A549 (cell line): ENCODE measurements around the gene HNF4A.

ENCODE experiments used
- MAFK ChIP-seq: fragments of 450-650 bp; IDR thresholded peaks from 2 replicates; pipeline ENCODE4 v1.6.1; 2014; ENCODE audit not compliant: partially characterized antibody
- MYC ChIP-seq: IDR thresholded peaks from 2 replicates; pipeline ENCODE4 v1.6.1; 2012; ENCODE audit warnings: mild to moderate bottlenecking, inconsistent platforms, low read length, improper control_type of control experiment, borderline replicate concordance
- POLR2AphosphoS2 ChIP-seq: conservative IDR thresholded peaks from 2 replicates; pipeline ENCODE4 v1.6.1; 2012; ENCODE audit warnings: low read length, improper control_type of control experiment, inconsistent platforms
- ZFP36 ChIP-seq: fragments of 450-650 bp; IDR thresholded peaks from 2 replicates; pipeline ENCODE4 v1.6.1; 2014; ENCODE audit warnings: borderline replicate concordance; ENCODE audit not compliant: partially characterized antibody
- TF ChIP-seq, protein P1 (sequence below): fragments of >200 bp; sonication (Bioruptor Twin); formaldehyde crosslinking; IDR thresholded peaks from 3 replicates; pipeline ENCODE4 v1.5.1; 2016
- TF ChIP-seq, protein P2 (sequence below): fragments of 250-450 bp; sonication (Bioruptor Pico); IDR thresholded peaks from 2 replicates; pipeline ENCODE4 v1.5.0; 2021; ENCODE audit warnings: mild to moderate bottlenecking, moderate library complexity, borderline replicate concordance

DNA sequence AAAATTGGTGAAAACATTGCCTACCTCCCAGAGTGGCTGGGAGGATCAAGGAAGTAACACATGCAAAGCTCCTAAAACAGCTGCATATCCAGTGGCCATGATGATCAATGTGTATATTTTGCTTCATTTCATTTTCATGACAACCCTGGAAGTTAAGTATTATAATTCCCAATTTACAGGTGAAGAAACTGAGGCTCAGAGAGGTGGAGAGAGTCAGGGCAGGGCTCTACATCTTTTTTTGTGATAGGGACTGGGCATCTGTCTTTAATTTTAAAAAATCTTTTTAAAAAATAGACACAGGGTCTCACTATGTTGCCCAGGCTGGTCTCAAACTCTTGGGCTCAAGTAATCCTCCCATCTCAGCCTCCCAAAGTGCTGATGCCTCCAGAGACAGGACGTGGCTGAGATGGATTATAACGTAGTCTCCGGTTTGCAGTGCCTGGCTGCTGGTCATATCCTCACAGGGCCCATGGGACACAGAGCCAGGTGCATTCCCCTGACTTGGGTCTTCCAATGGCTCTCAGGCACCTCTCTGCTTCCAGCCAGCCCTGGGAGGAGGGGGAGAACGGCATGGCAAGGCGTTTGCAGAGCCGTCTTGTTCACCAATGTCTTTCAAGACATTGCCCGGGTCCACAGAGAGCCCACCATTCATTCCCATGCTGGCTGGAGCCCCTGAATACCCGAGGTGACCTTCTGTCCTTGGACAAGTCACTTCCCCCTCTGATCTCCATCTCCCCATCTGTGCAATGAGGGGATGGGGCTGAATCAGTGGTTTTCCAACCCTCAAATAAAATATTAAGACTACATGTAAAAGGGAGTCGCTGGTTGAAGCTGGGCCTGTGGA is 38.3 kb downstream of the HNF4A start:
- TF ChIP-seq, protein P1, sequence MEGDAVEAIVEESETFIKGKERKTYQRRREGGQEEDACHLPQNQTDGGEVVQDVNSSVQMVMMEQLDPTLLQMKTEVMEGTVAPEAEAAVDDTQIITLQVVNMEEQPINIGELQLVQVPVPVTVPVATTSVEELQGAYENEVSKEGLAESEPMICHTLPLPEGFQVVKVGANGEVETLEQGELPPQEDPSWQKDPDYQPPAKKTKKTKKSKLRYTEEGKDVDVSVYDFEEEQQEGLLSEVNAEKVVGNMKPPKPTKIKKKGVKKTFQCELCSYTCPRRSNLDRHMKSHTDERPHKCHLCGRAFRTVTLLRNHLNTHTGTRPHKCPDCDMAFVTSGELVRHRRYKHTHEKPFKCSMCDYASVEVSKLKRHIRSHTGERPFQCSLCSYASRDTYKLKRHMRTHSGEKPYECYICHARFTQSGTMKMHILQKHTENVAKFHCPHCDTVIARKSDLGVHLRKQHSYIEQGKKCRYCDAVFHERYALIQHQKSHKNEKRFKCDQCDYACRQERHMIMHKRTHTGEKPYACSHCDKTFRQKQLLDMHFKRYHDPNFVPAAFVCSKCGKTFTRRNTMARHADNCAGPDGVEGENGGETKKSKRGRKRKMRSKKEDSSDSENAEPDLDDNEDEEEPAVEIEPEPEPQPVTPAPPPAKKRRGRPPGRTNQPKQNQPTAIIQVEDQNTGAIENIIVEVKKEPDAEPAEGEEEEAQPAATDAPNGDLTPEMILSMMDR = no peak
- TF ChIP-seq MAFK (no peak), MYC (no peak), POLR2AphosphoS2 (no peak), ZFP36 (no peak)
- TF ChIP-seq, protein P2, sequence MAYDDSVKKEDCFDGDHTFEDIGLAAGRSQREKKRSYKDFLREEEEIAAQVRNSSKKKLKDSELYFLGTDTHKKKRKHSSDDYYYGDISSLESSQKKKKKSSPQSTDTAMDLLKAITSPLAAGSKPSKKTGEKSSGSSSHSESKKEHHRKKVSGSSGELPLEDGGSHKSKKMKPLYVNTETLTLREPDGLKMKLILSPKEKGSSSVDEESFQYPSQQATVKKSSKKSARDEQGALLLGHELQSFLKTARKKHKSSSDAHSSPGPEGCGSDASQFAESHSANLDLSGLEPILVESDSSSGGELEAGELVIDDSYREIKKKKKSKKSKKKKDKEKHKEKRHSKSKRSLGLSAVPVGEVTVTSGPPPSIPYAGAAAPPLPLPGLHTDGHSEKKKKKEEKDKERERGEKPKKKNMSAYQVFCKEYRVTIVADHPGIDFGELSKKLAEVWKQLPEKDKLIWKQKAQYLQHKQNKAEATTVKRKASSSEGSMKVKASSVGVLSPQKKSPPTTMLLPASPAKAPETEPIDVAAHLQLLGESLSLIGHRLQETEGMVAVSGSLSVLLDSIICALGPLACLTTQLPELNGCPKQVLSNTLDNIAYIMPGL = no peak
